Right cardiac atrium (tissue), 5 donors: ENCODE results near the gene SMARCB1. TPM values are rescaled to one million over a fixed set of nuclear protein-coding genes. Genes with fewer than 3 reads are reported as not detected.
A peak's percentile ranks its signal among the peaks of the same experiment; 100 is the strongest.

Source experiments
- ATAC-seq, 2 donors: fragments of 200-7000 bp; cut with Tn5 transposase; one replicate each; pipeline versions ENCODE4 v1.8.0 to v1.9.1; 2020; ENCODE audit warnings: moderate library complexity in 2 of 2, mild to moderate bottlenecking in 1 of 2
- DNase-seq, 3 donors: peaks; one replicate each; pipeline ENCODE4 v3.0.0-alpha.2; 2020
- H3K27ac ChIP-seq: one replicate; pipeline ENCODE4 v1.5.1; 2013; ENCODE audit warnings: mild to moderate bottlenecking, low read length, control low read depth, moderate library complexity
- H3K27me3 ChIP-seq: one replicate; pipeline ENCODE4 v1.6.1; 2013; ENCODE audit not compliant: control insufficient read depth, insufficient read depth
- H3K4me1 ChIP-seq: one replicate; pipeline ENCODE4 v1.6.1; 2013; ENCODE audit warnings: low read length; ENCODE audit not compliant: control insufficient read depth, insufficient read depth
- H3K4me3 ChIP-seq: one replicate; pipeline ENCODE4 v1.5.1; 2013; ENCODE audit warnings: low read length, control low read depth
- H3K9me3 ChIP-seq: one replicate; pipeline ENCODE4 v1.6.1; 2013; ENCODE audit warnings: low read length; ENCODE audit not compliant: control insufficient read depth
- WGBS: extraction: QIAGEN DNeasy Blood & Tissue Kit; methylation state at CpG from one replicate; pipeline ENCODE4 v1.1.7; 2013; 5-methylcytosine and 5-hydroxymethylcytosine counted together
- intact Hi-C, 4 donors: fragments of 100-400 bp; cut with DNase I; formaldehyde crosslinking; loops; one replicate each; pipeline versions ENCODE4 v1.11.0 to v1.14.0; 2022 to 2023
- polyA plus RNA-seq: library from polyadenylated mRNA; stranded (reverse); fragments of 200-250 nt; gene quantifications from one replicate; pipeline ENCODE4 v1.2.3, GENCODE V29; 2013
- total RNA-seq, 4 donors: library from RNA; stranded (reverse); fragmentation: NEBNext Ultra II Directional; extraction: Animal tissue kit (Norgen Biotek cat#: 25700); gene quantifications; one replicate each; pipeline ENCODE4 v1.2.1, GENCODE V29; 2021
- donor health status: healthy with polysubstance abuse.
- donor health status: DM: no; HTN: yes; CAD: no.
- donor health status: DM: no; HTN: no; CAD: no.
- donor health status: DM: no; HTN: yes; CAD: no; lungs with severe emphysema.
- donor health status: DM: yes; HTN: yes; CAD: no.

The SMARCB1 gene
- total and polyA plus RNA-seq, 5 donors = 41.1 to 55.9 (median 49.0) TPM

GRCh38 chr22:23751441-23751996 lies 35.2 kb upstream of the SMARCB1 start:
- ATAC-seq = peak; percentile 30 to 32
- DNase-seq = peak in 2 of 3 donors; percentile 67 to 69
- Histone ChIP-seq H3K4me3 (peak overlapping the region; percentile 88), H3K4me1 (no peaks in the 10 kb centered on the region), H3K27me3 (no peaks in the 10 kb centered on the region), H3K9me3 (no peaks in the 10 kb centered on the region), H3K27ac (peak overlapping the region; percentile 82)
- 26% methylated on average over 22 of the region's 22 CpGs for WGBS
- intact Hi-C loops = no loop called here

GRCh38 chr22:23752090-23752691 lies 34.6 kb upstream of the SMARCB1 start:
- no peak overlapping the region for H3K27ac ChIP-seq
- ATAC-seq (no peak), DNase-seq (peak in 2 of 3 donors; percentile 40 to 65)
- no peaks in the 10 kb centered on the region for H3K9me3 ChIP-seq
- intact Hi-C loops = no loop called here
- no peaks in the 10 kb centered on the region for H3K4me1 ChIP-seq
- H3K27me3 ChIP-seq = no peaks in the 10 kb centered on the region
- H3K4me3 ChIP-seq = no peak overlapping the region
- 86% methylated on average over 9 of the region's 9 CpGs for WGBS

GRCh38 chr22:23752750-23753149 lies 34.0 kb upstream of the SMARCB1 start:
- DNase-seq = peak in 1 of 3 donors; percentile 64
- no peak overlapping the region for H3K27ac ChIP-seq
- 93% methylated on average over 16 of the region's 16 CpGs for WGBS
- no peaks in the 10 kb centered on the region for H3K4me1 ChIP-seq
- intact Hi-C loops = no loop called here
- no peak overlapping the region for H3K4me3 ChIP-seq
- H3K27me3 ChIP-seq = no peaks in the 10 kb centered on the region
- no peaks in the 10 kb centered on the region for H3K9me3 ChIP-seq
- no peak for ATAC-seq

GRCh38 chr22:23753385-23753784 lies 33.4 kb upstream of the SMARCB1 start:
- Histone ChIP-seq H3K4me3 (no peak overlapping the region), H3K9me3 (no peaks in the 10 kb centered on the region), H3K4me1 (no peaks in the 10 kb centered on the region), H3K27ac (no peak overlapping the region), H3K27me3 (no peaks in the 10 kb centered on the region)
- WGBS = 64% methylated on average over 2 of the region's 2 CpGs
- peak in 1 of 3 donors; percentile 11 for DNase-seq
- ATAC-seq = no peak
- intact Hi-C loops = no loop called here

- 86% methylated on average over 14 of the region's 14 CpGs for WGBS
- no peaks in the 10 kb centered on the region for H3K27me3 ChIP-seq
- no peak within 1 kb of the TSS for H3K4me3 ChIP-seq
- ATAC-seq (no peak), DNase-seq (peak in 1 of 3 donors; percentile 31)
- no peaks in the 10 kb centered on the region for H3K4me1 ChIP-seq
- intact Hi-C loops = no loop called here
- H3K27ac ChIP-seq = no peak within 1 kb of the TSS
- H3K9me3 ChIP-seq = no peaks in the 10 kb centered on the region
Observed at GRCh38 chr22:23754220-23754919, 32.4 kb upstream of the SMARCB1 start, which contains the start of gene VPREB3. TSS of gene VPREB3 (minus strand) at chr22:23754425. CDS start at chr22:23754363, 62 bp downstream.

- DNase-seq = no peak
- Histone ChIP-seq H3K4me1 (no peaks in the 10 kb centered on the region), H3K4me3 (no peak overlapping the region), H3K9me3 (no peaks in the 10 kb centered on the region), H3K27me3 (no peaks in the 10 kb centered on the region), H3K27ac (no peak overlapping the region)
- WGBS = 73% methylated on average over 6 of the region's 6 CpGs
- no peak for ATAC-seq
- intact Hi-C loops = no loop called here
Observed at GRCh38 chr22:23754980-23755636, 31.7 kb upstream of the SMARCB1 start.

GRCh38 chr22:23755711-23756110 lies 31.1 kb upstream of the SMARCB1 start:
- DNase-seq (no peak), ATAC-seq (no peak)
- intact Hi-C loops = no loop called here
- H3K4me1 ChIP-seq = no peaks in the 10 kb centered on the region
- H3K9me3 ChIP-seq = no peaks in the 10 kb centered on the region
- no peak overlapping the region for H3K27ac ChIP-seq
- H3K4me3 ChIP-seq = no peak overlapping the region
- 91% methylated on average over 8 of the region's 8 CpGs for WGBS
- H3K27me3 ChIP-seq = no peaks in the 10 kb centered on the region

- no peak overlapping the region for H3K27ac ChIP-seq
- WGBS = 56% methylated on average over 4 of the region's 4 CpGs
- H3K4me3 ChIP-seq = no peak overlapping the region
- no peaks in the 10 kb centered on the region for H3K4me1 ChIP-seq
- no peaks in the 10 kb centered on the region for H3K9me3 ChIP-seq
- intact Hi-C loops = no loop called here
- no peak for DNase-seq
- no peak for ATAC-seq
- no peaks in the 10 kb centered on the region for H3K27me3 ChIP-seq
Observed at GRCh38 chr22:23756891-23757290, 29.9 kb upstream of the SMARCB1 start.

- intact Hi-C loops = no loop called here
- DNase-seq (no peak), ATAC-seq (no peak)
- no peaks in the 10 kb centered on the region for H3K4me1 ChIP-seq
- WGBS = 90% methylated on average over 4 of the region's 4 CpGs
- no peak overlapping the region for H3K27ac ChIP-seq
- H3K27me3 ChIP-seq = no peaks in the 10 kb centered on the region
- no peaks in the 10 kb centered on the region for H3K9me3 ChIP-seq
- no peak overlapping the region for H3K4me3 ChIP-seq
Observed at GRCh38 chr22:23759566-23759965, 27.2 kb upstream of the SMARCB1 start.

GRCh38 chr22:23760056-23760455 lies 26.7 kb upstream of the SMARCB1 start:
- intact Hi-C loops = loop anchor here in 1 of 4 donors (10.0 kb wide), 1 partner anchor 235 kb away; no protein-coding TSS in a partner anchor

More at GRCh38 chr22:23760056-23760455, 26.7 kb upstream of the SMARCB1 start:
- Histone ChIP-seq H3K27me3 (no peaks in the 10 kb centered on the region), H3K4me1 (no peaks in the 10 kb centered on the region), H3K9me3 (no peaks in the 10 kb centered on the region), H3K27ac (no peak overlapping the region), H3K4me3 (no peak overlapping the region)
- ATAC-seq (no peak), DNase-seq (no peak)
- 79% methylated on average over 6 of the region's 6 CpGs for WGBS
